Muscle layer of colon (tissue), 2 donors: ENCODE data around the gene CNN3.

Experiments used
- H3K27ac ChIP-seq: one replicate; pipeline ENCODE4 v1.7.0; 2013; ENCODE audit warnings: low read depth, mild to moderate bottlenecking, low read length, moderate library complexity
- H3K27me3 ChIP-seq, 2 donors: one replicate each; pipeline ENCODE4 v1.7.0; 2013; ENCODE audit warnings: low read length in 2 of 2, mild to moderate bottlenecking in 2 of 2; ENCODE audit not compliant: insufficient read depth in 2 of 2, control insufficient read depth in 1 of 2
- H3K36me3 ChIP-seq: one replicate; pipeline ENCODE4 v1.7.0; 2013; ENCODE audit warnings: mild to moderate bottlenecking, low read length; ENCODE audit not compliant: insufficient read depth
- H3K4me1 ChIP-seq: one replicate; pipeline ENCODE4 v1.7.0; 2013; ENCODE audit warnings: mild to moderate bottlenecking, low read length; ENCODE audit not compliant: insufficient read depth
- H3K4me3 ChIP-seq, 2 donors: one replicate each; pipeline ENCODE4 v1.7.0; 2013; ENCODE audit warnings: low read length in 2 of 2, low read depth in 1 of 2, mild to moderate bottlenecking in 1 of 2, moderate library complexity in 1 of 2
- H3K9ac ChIP-seq: one replicate; pipeline ENCODE4 v1.7.0; 2013; ENCODE audit warnings: low read length
- H3K9me3 ChIP-seq: one replicate; pipeline ENCODE4 v1.7.0; 2013; ENCODE audit warnings: mild to moderate bottlenecking, low read length
- donor health status: abdominal sarcoma.
- donor health status: Adenocarcinoma of cecum.

The CNN3 gene

GRCh38 chr1:94961582-94961981 lies 34.7 kb upstream of the CNN3 start:
- Histone ChIP-seq H3K9me3 (no peaks in the 10 kb centered on the region), H3K4me1 (no peaks in the 10 kb centered on the region), H3K4me3 (no peak overlapping the region), H3K27ac (no peak overlapping the region), H3K36me3 (no peaks in the 10 kb centered on the region), H3K9ac (no peak overlapping the region), H3K27me3 (no peaks in the 10 kb centered on the region)

GRCh38 chr1:94958081-94958480 lies 31.2 kb upstream of the CNN3 start:
- H3K4me1 ChIP-seq: peaks cover 25% of the 10 kb centered on the region
- H3K27me3 ChIP-seq: no peaks in the 10 kb centered on the region
- H3K27ac ChIP-seq: no peak overlapping the region
- H3K9me3 ChIP-seq: no peaks in the 10 kb centered on the region
- H3K4me3 ChIP-seq: no peak overlapping the region
- H3K36me3 ChIP-seq: no peaks in the 10 kb centered on the region
- no peak overlapping the region for H3K9ac ChIP-seq

- Histone ChIP-seq H3K27ac (peak overlapping the region; percentile 46), H3K4me3 (no peak overlapping the region), H3K9me3 (no peaks in the 10 kb centered on the region), H3K9ac (no peak overlapping the region), H3K4me1 (peaks cover 25% of the 10 kb centered on the region), H3K27me3 (no peaks in the 10 kb centered on the region), H3K36me3 (no peaks in the 10 kb centered on the region)
Measured at GRCh38 chr1:94955767-94956632, 29.1 kb upstream of the CNN3 start.

- H3K27ac ChIP-seq: no peak overlapping the region
- no peaks in the 10 kb centered on the region for H3K27me3 ChIP-seq
- H3K36me3 ChIP-seq: no peaks in the 10 kb centered on the region
- H3K4me1 ChIP-seq: peaks cover 25% of the 10 kb centered on the region
- H3K9me3 ChIP-seq: no peaks in the 10 kb centered on the region
- no peak overlapping the region for H3K4me3 ChIP-seq
- H3K9ac ChIP-seq: no peak overlapping the region
Measured at GRCh38 chr1:94954263-94955220, 27.6 kb upstream of the CNN3 start.

GRCh38 chr1:94953746-94954145 lies 26.8 kb upstream of the CNN3 start:
- no peaks in the 10 kb centered on the region for H3K27me3 ChIP-seq
- no peaks in the 10 kb centered on the region for H3K36me3 ChIP-seq
- H3K27ac ChIP-seq: no peak overlapping the region
- H3K9ac ChIP-seq: no peak overlapping the region
- no peak overlapping the region for H3K4me3 ChIP-seq
- H3K9me3 ChIP-seq: no peaks in the 10 kb centered on the region
- H3K4me1 ChIP-seq: peaks cover 25% of the 10 kb centered on the region

GRCh38 chr1:94953107-94953506 lies 26.2 kb upstream of the CNN3 start:
- peaks cover 25% of the 10 kb centered on the region for H3K4me1 ChIP-seq
- H3K9ac ChIP-seq: no peak overlapping the region
- no peak overlapping the region for H3K27ac ChIP-seq
- no peaks in the 10 kb centered on the region for H3K27me3 ChIP-seq
- no peak overlapping the region for H3K4me3 ChIP-seq
- H3K9me3 ChIP-seq: no peaks in the 10 kb centered on the region
- H3K36me3 ChIP-seq: no peaks in the 10 kb centered on the region

GRCh38 chr1:94952539-94952938 lies 25.6 kb upstream of the CNN3 start:
- Histone ChIP-seq H3K36me3 (no peaks in the 10 kb centered on the region), H3K9ac (no peak overlapping the region), H3K4me1 (peaks cover 26% of the 10 kb centered on the region), H3K9me3 (no peaks in the 10 kb centered on the region), H3K27ac (no peak overlapping the region), H3K4me3 (no peak overlapping the region), H3K27me3 (no peaks in the 10 kb centered on the region)

GRCh38 chr1:94951509-94952208 lies 24.7 kb upstream of the CNN3 start:
- Histone ChIP-seq H3K9ac (no peak overlapping the region), H3K27ac (no peak overlapping the region), H3K27me3 (no peaks in the 10 kb centered on the region), H3K4me1 (peaks cover 31% of the 10 kb centered on the region), H3K9me3 (no peaks in the 10 kb centered on the region), H3K4me3 (no peak overlapping the region), H3K36me3 (no peaks in the 10 kb centered on the region)

GRCh38 chr1:94951046-94951445 lies 24.1 kb upstream of the CNN3 start:
- Histone ChIP-seq H3K4me1 (peaks cover 29% of the 10 kb centered on the region), H3K27me3 (no peaks in the 10 kb centered on the region), H3K9me3 (no peaks in the 10 kb centered on the region), H3K27ac (no peak overlapping the region), H3K36me3 (no peaks in the 10 kb centered on the region), H3K4me3 (no peak overlapping the region), H3K9ac (no peak overlapping the region)

GRCh38 chr1:94949681-94950661 lies 23.1 kb upstream of the CNN3 start:
- H3K4me3 ChIP-seq: no peak overlapping the region
- H3K4me1 ChIP-seq: peaks cover 20% of the 10 kb centered on the region
- no peaks in the 10 kb centered on the region for H3K27me3 ChIP-seq
- no peak overlapping the region for H3K9ac ChIP-seq
- no peak overlapping the region for H3K27ac ChIP-seq
- H3K9me3 ChIP-seq: no peaks in the 10 kb centered on the region
- H3K36me3 ChIP-seq: no peaks in the 10 kb centered on the region
